HepG2 (cell line): ENCODE results near the gene TFEB. TPM values are rescaled to one million over a fixed set of nuclear protein-coding genes. Genes with fewer than 3 reads are reported as not detected.

Source experiments
- CREM ChIP-seq, 2 experiments: sonication (generic) in 1 of 2; formaldehyde crosslinking in 1 of 2; IDR thresholded peaks; 2 replicates each; pipeline versions ENCODE4 v1.4.0 to v1.6.1; 2016 to 2020; ENCODE audit warnings: antibody characterized with exemption in 1 of 2, mild to moderate bottlenecking in 1 of 2, missing genetic modification reagents in 1 of 2
- FOXA3 ChIP-seq: IDR thresholded peaks from 2 replicates; pipeline ENCODE4 v1.6.1; 2016; ENCODE audit warnings: missing genetic modification reagents, missing compliant biosample characterization
- NFKB2 ChIP-seq: sonication (generic); formaldehyde crosslinking; IDR thresholded peaks from 2 replicates; pipeline ENCODE4 v1.4.0; 2020; ENCODE audit warnings: missing genetic modification reagents, borderline replicate concordance
- PATZ1 ChIP-seq: sonication (generic); formaldehyde crosslinking; IDR thresholded peaks from 2 replicates; pipeline ENCODE4 v1.4.0; 2020; ENCODE audit warnings: missing genetic modification reagents
- PAX8 ChIP-seq: sonication (generic); formaldehyde crosslinking; IDR thresholded peaks from 2 replicates; pipeline ENCODE4 v1.8.0; 2022; ENCODE audit warnings: mild to moderate bottlenecking, missing genetic modification reagents, borderline replicate concordance
- RBAK ChIP-seq: sonication (generic); formaldehyde crosslinking; IDR thresholded peaks from 2 replicates; pipeline ENCODE4 v1.5.1; 2020; ENCODE audit warnings: mild to moderate bottlenecking, missing genetic modification reagents
- SATB2 ChIP-seq: sonication (generic); formaldehyde crosslinking; IDR thresholded peaks from 2 replicates; pipeline ENCODE4 v1.5.0; 2020; ENCODE audit warnings: missing genetic modification reagents
- STAT5B ChIP-seq: sonication (generic); formaldehyde crosslinking; IDR thresholded peaks from 2 replicates; pipeline ENCODE4 v1.4.0; 2020; ENCODE audit warnings: missing genetic modification reagents
- ZFY ChIP-seq: sonication (generic); formaldehyde crosslinking; IDR thresholded peaks from 2 replicates; pipeline ENCODE4 v1.4.0; 2020; ENCODE audit warnings: missing genetic modification reagents
- ZNF44 ChIP-seq: sonication (generic); formaldehyde crosslinking; IDR thresholded peaks from 2 replicates; pipeline ENCODE4 v1.5.1; 2020; ENCODE audit warnings: mild to moderate bottlenecking, missing genetic modification reagents
- ZNF446 ChIP-seq: sonication (generic); formaldehyde crosslinking; IDR thresholded peaks from 2 replicates; pipeline ENCODE4 v1.5.0; 2020; ENCODE audit warnings: mild to moderate bottlenecking, missing genetic modification reagents
- ZNF451 ChIP-seq: sonication (generic); formaldehyde crosslinking; IDR thresholded peaks from 2 replicates; pipeline ENCODE4 v1.5.0; 2020; ENCODE audit warnings: mild to moderate bottlenecking, missing genetic modification reagents
- ZNF614 ChIP-seq: IDR thresholded peaks from 2 replicates; pipeline ENCODE4 v1.6.1; 2018; ENCODE audit warnings: missing biosample characterization, missing genetic modification reagents, inconsistent platforms, borderline replicate concordance
- ZNF704 ChIP-seq: sonication (generic); formaldehyde crosslinking; IDR thresholded peaks from 2 replicates; pipeline ENCODE4 v1.8.1; 2023; ENCODE audit warnings: mild to moderate bottlenecking, inconsistent platforms, moderate library complexity, missing genetic modification reagents, borderline replicate concordance
- ZSCAN5A ChIP-seq: sonication (generic); formaldehyde crosslinking; IDR thresholded peaks from 2 replicates; pipeline ENCODE4 v1.8.0; 2022; ENCODE audit warnings: mild to moderate bottlenecking, missing genetic modification reagents, borderline replicate concordance
- polyA plus RNA-seq, 8 experiments: library from polyadenylated mRNA; depleted of rRNA in 3 of 8; stranded (reverse) in 7 of 8; unstranded in 1 of 8; fragments of >200 nt; fragmentation: Illumina TruSeq in 4 of 8; extraction: Trizol in 4 of 8; gene quantifications; 2 replicates each; pipeline versions ENCODE4 v1.2.1 to v1.2.3, GENCODE V29; 2011 to 2016; ENCODE audit warnings: low read depth in 4 of 8, missing spikeins in 1 of 8, mixed read lengths in 1 of 8; ENCODE audit not compliant: insufficient read depth in 1 of 8
- total RNA-seq, 5 experiments: library from RNA; depleted of rRNA; stranded (reverse); fragments of >200 nt; fragmentation: Illumina TruSeq; extraction: Trizol; gene quantifications; 2 replicates each; pipeline ENCODE4 v1.2.3, GENCODE V29; 2016; ENCODE audit warnings: low read depth in 1 of 5
- TF ChIP-seq, protein P1 (sequence below): IDR thresholded peaks from 2 replicates; pipeline ENCODE4 v1.6.1; 2012; ENCODE audit warnings: low read length, improper control_type of control experiment
- TF ChIP-seq, protein P2 (sequence below): sonication (generic); formaldehyde crosslinking; IDR thresholded peaks from 2 replicates; pipeline ENCODE4 v1.5.0; 2020; ENCODE audit warnings: mild to moderate bottlenecking, low read depth, missing genetic modification reagents, borderline replicate concordance
- TF ChIP-seq, protein P3 (sequence below): IDR thresholded peaks from 2 replicates; pipeline ENCODE4 v1.6.1; 2016; ENCODE audit warnings: low read depth, control low read depth

TFEB gene
- total and polyA plus RNA-seq, 2 of the 13 experiments (the other 11 are each of a cell fraction or from before 2014, with no cell fraction given), result 13.3 to 18.7 TPM

GRCh38 chr6:41748542-41748941 lies 13.1 kb upstream of the TFEB start (continued):
- TF ChIP-seq ZNF614 (CRISPR knock-in tag) (no peak), NFKB2 (CRISPR knock-in tag) (no peak), ZNF446 (CRISPR knock-in tag) (no peak), SATB2 (CRISPR knock-in tag) (no peak), ZNF704 (CRISPR knock-in tag) (0 out of 2 replicates have a peak, but pooled peaks have one; percentile 13), PATZ1 (CRISPR knock-in tag) (peak; percentile 61), RBAK (CRISPR knock-in tag) (no peak), PAX8 (CRISPR knock-in tag) (no peak), STAT5B (CRISPR knock-in tag) (no peak), FOXA3 (peak; percentile 17; the same call in 1 of the 2 replicates), ZNF44 (no peak), ZFY (CRISPR knock-in tag) (peak; percentile 66), ZSCAN5A (CRISPR knock-in tag) (no peak), CREM (IDR thresholded peaks at IDR 0.05) (no peak), CREM (CRISPR knock-in tag; IDR thresholded peaks at IDR 0.05) (no peak), ZNF451 (CRISPR knock-in tag) (no peak)
- TF ChIP-seq, protein P1, sequence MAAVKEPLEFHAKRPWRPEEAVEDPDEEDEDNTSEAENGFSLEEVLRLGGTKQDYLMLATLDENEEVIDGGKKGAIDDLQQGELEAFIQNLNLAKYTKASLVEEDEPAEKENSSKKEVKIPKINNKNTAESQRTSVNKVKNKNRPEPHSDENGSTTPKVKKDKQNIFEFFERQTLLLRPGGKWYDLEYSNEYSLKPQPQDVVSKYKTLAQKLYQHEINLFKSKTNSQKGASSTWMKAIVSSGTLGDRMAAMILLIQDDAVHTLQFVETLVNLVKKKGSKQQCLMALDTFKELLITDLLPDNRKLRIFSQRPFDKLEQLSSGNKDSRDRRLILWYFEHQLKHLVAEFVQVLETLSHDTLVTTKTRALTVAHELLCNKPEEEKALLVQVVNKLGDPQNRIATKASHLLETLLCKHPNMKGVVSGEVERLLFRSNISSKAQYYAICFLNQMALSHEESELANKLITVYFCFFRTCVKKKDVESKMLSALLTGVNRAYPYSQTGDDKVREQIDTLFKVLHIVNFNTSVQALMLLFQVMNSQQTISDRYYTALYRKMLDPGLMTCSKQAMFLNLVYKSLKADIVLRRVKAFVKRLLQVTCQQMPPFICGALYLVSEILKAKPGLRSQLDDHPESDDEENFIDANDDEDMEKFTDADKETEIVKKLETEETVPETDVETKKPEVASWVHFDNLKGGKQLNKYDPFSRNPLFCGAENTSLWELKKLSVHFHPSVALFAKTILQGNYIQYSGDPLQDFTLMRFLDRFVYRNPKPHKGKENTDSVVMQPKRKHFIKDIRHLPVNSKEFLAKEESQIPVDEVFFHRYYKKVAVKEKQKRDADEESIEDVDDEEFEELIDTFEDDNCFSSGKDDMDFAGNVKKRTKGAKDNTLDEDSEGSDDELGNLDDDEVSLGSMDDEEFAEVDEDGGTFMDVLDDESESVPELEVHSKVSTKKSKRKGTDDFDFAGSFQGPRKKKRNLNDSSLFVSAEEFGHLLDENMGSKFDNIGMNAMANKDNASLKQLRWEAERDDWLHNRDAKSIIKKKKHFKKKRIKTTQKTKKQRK, result no peak
- TF ChIP-seq, protein P2, sequence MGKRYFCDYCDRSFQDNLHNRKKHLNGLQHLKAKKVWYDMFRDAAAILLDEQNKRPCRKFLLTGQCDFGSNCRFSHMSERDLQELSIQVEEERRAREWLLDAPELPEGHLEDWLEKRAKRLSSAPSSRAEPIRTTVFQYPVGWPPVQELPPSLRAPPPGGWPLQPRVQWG (CRISPR knock-in tag), result no peak
- TF ChIP-seq, protein P3, sequence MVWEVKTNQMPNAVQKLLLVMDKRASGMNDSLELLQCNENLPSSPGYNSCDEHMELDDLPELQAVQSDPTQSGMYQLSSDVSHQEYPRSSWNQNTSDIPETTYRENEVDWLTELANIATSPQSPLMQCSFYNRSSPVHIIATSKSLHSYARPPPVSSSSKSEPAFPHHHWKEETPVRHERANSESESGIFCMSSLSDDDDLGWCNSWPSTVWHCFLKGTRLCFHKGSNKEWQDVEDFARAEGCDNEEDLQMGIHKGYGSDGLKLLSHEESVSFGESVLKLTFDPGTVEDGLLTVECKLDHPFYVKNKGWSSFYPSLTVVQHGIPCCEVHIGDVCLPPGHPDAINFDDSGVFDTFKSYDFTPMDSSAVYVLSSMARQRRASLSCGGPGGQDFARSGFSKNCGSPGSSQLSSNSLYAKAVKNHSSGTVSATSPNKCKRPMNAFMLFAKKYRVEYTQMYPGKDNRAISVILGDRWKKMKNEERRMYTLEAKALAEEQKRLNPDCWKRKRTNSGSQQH (CRISPR knock-in tag), result no peak
